Hepatocyte (in vitro differentiated cells): ENCODE measurements around the gene MYH7. TPM values are rescaled to one million over a fixed set of nuclear protein-coding genes. Genes with fewer than 3 reads are reported as not detected.

Source experiments
- DNase-seq: peaks from one replicate; pipeline ENCODE4 v3.0.0-alpha.2; 2016; ENCODE audit warnings: low spot score
- H2AFZ ChIP-seq: fragments of 200-600 bp; sonication (generic); 2 replicates; pipeline ENCODE4 v1.6.0; 2016; ENCODE audit warnings: antibody characterized with exemption, mild to moderate bottlenecking
- H3K27ac ChIP-seq: fragments of 200-600 bp; sonication (generic); 2 replicates; pipeline ENCODE4 v1.5.1; 2016; ENCODE audit warnings: mild to moderate bottlenecking
- H3K27me3 ChIP-seq: fragments of 200-600 bp; sonication (generic); 2 replicates; pipeline ENCODE4 v1.6.1; 2016
- H3K36me3 ChIP-seq: fragments of 200-600 bp; sonication (generic); replicated peaks from 2 replicates; pipeline ENCODE4 v1.5.1; 2016; ENCODE audit warnings: low read depth; ENCODE audit not compliant: insufficient read depth
- H3K4me1 ChIP-seq: fragments of 200-600 bp; sonication (generic); 2 replicates; pipeline ENCODE4 v1.5.1; 2016; ENCODE audit warnings: mild to moderate bottlenecking, moderate library complexity; ENCODE audit not compliant: insufficient read depth
- H3K4me2 ChIP-seq: fragments of 200-600 bp; sonication (generic); 2 replicates; pipeline ENCODE4 v1.6.0; 2016
- H3K4me3 ChIP-seq: fragments of 200-600 bp; sonication (generic); 2 replicates; pipeline ENCODE4 v1.5.1; 2016; ENCODE audit warnings: mild to moderate bottlenecking
- H3K79me2 ChIP-seq: fragments of 200-600 bp; sonication (generic); 2 replicates; pipeline ENCODE4 v1.6.0; 2017; ENCODE audit warnings: mild to moderate bottlenecking
- H3K9me2 ChIP-seq: fragments of 200-600 bp; sonication (generic); replicated peaks from 2 replicates; pipeline ENCODE4 v1.6.0; 2017; ENCODE audit warnings: mild to moderate bottlenecking; ENCODE audit not compliant: insufficient read depth
- H3K9me3 ChIP-seq: fragments of 200-600 bp; sonication (generic); 2 replicates; pipeline ENCODE4 v1.5.1; 2016; ENCODE audit warnings: low read depth, mild to moderate bottlenecking
- H4K20me1 ChIP-seq: fragments of 200-600 bp; sonication (generic); 2 replicates; pipeline ENCODE4 v1.6.0; 2016; ENCODE audit warnings: mild to moderate bottlenecking; ENCODE audit not compliant: insufficient read depth, poor library complexity, severe bottlenecking
- CTCF ChIP-seq: fragments of 200-600 bp; sonication (generic); IDR thresholded peaks from 2 replicates; pipeline ENCODE4 v1.5.1; 2016; ENCODE audit warnings: antibody characterized with exemption, mild to moderate bottlenecking; ENCODE audit not compliant: poor library complexity
- EZH2 ChIP-seq: fragments of 200-600 bp; sonication (generic); IDR thresholded peaks from 2 replicates; pipeline ENCODE4 v1.6.1; 2016; ENCODE audit warnings: antibody characterized with exemption, mild to moderate bottlenecking, borderline replicate concordance
- EZH2phosphoT487 ChIP-seq: fragments of 200-600 bp; sonication (generic); IDR thresholded peaks from one replicate; pipeline ENCODE4 v1.6.1; 2018; ENCODE audit warnings: antibody characterized with exemption, mild to moderate bottlenecking, low read depth, moderate library complexity; ENCODE audit not compliant: unreplicated experiment, severe bottlenecking
- WGBS: methylation state at CpG from one replicate; pipeline ENCODE4 v1.1.6; 2016; ENCODE audit warnings: low lambda C conversion rate; ENCODE audit errors: missing lambda C conversion rate; 5-methylcytosine and 5-hydroxymethylcytosine counted together
- polyA plus RNA-seq: library from polyadenylated mRNA; unstranded; fragments of >200 nt; fragmentation: Nextera tagmentation; extraction: Ambion mirVana; gene quantifications from 2 replicates; pipeline ENCODE4 v1.2.1, GENCODE V29; 2016
- total RNA-seq: library from RNA; depleted of rRNA; stranded (reverse); fragments of >200 nt; gene quantifications from 2 replicates; pipeline ENCODE4 v1.2.3, GENCODE V29; 2014

MYH7 gene
- total and polyA plus RNA-seq, 2 experiments from 2014 or later, result not detected

GRCh38 chr14:23399136-23399535 lies 36.3 kb downstream of the MYH7 start:
- Histone ChIP-seq H3K27me3 (no peaks in the 10 kb centered on the region), H3K4me1 (no peaks in the 10 kb centered on the region), H3K9me2 (no peaks in the 10 kb centered on the region)

GRCh38 chr14:23398348-23398747 lies 37.1 kb downstream of the MYH7 start:
- TF ChIP-seq CTCF, result no peak
- TF ChIP-seq EZH2phosphoT487, result no peak
- no peak for TF ChIP-seq EZH2
- 93% methylated on average over 4 of the region's 4 CpGs for WGBS
- no peaks in the 10 kb centered on the region for H3K9me2 ChIP-seq
- no peak overlapping the region for H3K4me3 ChIP-seq
- H3K36me3 ChIP-seq, result no peaks in the 10 kb centered on the region
- H4K20me1 ChIP-seq, result no peaks in the 10 kb centered on the region
- no peak overlapping the region for H2AFZ ChIP-seq
- no peaks in the 10 kb centered on the region for H3K4me1 ChIP-seq
- H3K4me2 ChIP-seq, result no peak overlapping the region
- H3K79me2 ChIP-seq, result no peaks in the 10 kb centered on the region
- H3K9me3 ChIP-seq, result no peaks in the 10 kb centered on the region
- no peak overlapping the region for H3K27ac ChIP-seq
- DNase-seq, result no peak
- H3K27me3 ChIP-seq, result no peaks in the 10 kb centered on the region

More at GRCh38 chr14:23399136-23399535, 36.3 kb downstream of the MYH7 start:
- H3K4me2 ChIP-seq, result no peak overlapping the region
- no peak overlapping the region for H3K27ac ChIP-seq
- H2AFZ ChIP-seq, result no peak overlapping the region
- H3K79me2 ChIP-seq, result no peaks in the 10 kb centered on the region
- TF ChIP-seq EZH2phosphoT487 (no peak), EZH2 (no peak), CTCF (no peak)
- H3K4me3 ChIP-seq, result no peak overlapping the region
- no peaks in the 10 kb centered on the region for H4K20me1 ChIP-seq
- DNase-seq, result no peak
- H3K36me3 ChIP-seq, result no peaks in the 10 kb centered on the region
- WGBS, result 87% methylated on average over 3 of the region's 3 CpGs
- no peaks in the 10 kb centered on the region for H3K9me3 ChIP-seq

GRCh38 chr14:23396781-23397407 lies 38.6 kb downstream of the MYH7 start:
- Histone ChIP-seq H3K27ac (no peak overlapping the region), H3K4me2 (no peak overlapping the region), H3K79me2 (no peaks in the 10 kb centered on the region), H3K4me1 (no peaks in the 10 kb centered on the region), H3K27me3 (no peaks in the 10 kb centered on the region), H2AFZ (no peak overlapping the region), H3K9me2 (no peaks in the 10 kb centered on the region), H3K4me3 (no peak overlapping the region), H4K20me1 (no peaks in the 10 kb centered on the region), H3K9me3 (no peaks in the 10 kb centered on the region), H3K36me3 (no peaks in the 10 kb centered on the region)
- DNase-seq, result no peak
- TF ChIP-seq EZH2 (no peak), CTCF (no peak), EZH2phosphoT487 (no peak)
- WGBS, result 96% methylated on average over 10 of the region's 10 CpGs
